A549 (cell line): ENCODE results near the gene SPATA25.

ENCODE experiments used
- CHD4 ChIP-seq: fragments of 200-600 bp; sonication (generic); IDR thresholded peaks from 2 replicates; pipeline ENCODE4 v1.6.1; 2016; ENCODE audit warnings: antibody characterized with exemption, mild to moderate bottlenecking, borderline replicate concordance
- EP300 ChIP-seq, 2 experiments: fragments of >200 bp; sonication (Bioruptor Twin); formaldehyde crosslinking; IDR thresholded peaks; 2 replicates in 1 of 2; 3 replicates in 1 of 2; pipeline ENCODE4 v1.6.1; 2016 to 2017
- JUNB ChIP-seq: fragments of >200 bp; sonication (Bioruptor Twin); formaldehyde crosslinking; IDR thresholded peaks from 2 replicates; pipeline ENCODE4 v1.6.1; 2016
- POLR2A ChIP-seq: IDR thresholded peaks from 2 replicates; pipeline ENCODE4 v1.6.1; 2012; ENCODE audit warnings: mild to moderate bottlenecking, low read length
- TF ChIP-seq, protein P1 (sequence below): fragments of 150-350 bp; IDR thresholded peaks from 2 replicates; pipeline ENCODE4 v1.6.1; 2014; ENCODE audit warnings: low read depth, mild to moderate bottlenecking, low read length

DNA sequence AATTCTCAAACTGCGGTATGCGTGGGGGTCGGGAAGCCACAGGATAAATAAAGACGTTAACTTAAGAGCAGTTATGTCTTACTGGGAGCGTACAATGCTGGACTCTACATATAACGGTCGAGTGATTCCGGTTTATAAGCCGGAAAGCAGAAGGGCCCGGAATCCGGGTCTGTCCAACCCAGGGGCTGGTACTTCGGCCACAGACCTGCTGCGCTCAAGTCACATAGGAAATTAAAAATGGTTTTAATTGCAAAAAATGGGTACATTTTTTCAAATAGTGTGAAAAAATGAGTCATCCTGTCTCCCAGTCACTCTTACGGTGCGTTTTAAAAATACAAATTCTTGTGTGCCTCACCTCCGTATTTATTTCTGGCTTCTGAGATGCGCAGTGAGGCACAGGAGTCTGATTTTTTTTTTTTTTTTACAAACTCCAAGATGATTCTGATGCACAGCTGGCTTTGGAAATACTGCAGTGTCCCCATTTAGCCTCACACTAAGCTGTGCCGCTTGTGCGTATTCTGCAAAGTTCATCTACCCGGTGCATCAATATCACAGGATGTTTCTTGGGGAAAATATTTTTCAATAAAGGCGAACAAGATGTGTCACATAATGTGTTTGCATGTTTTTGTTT, 48.1 kb upstream of the SPATA25 start:
- TF ChIP-seq JUNB (no peak), POLR2A (no peak), EP300 (IDR thresholded peaks at IDR 0.05) (no peak), CHD4 (no peak)
- TF ChIP-seq, protein P1, sequence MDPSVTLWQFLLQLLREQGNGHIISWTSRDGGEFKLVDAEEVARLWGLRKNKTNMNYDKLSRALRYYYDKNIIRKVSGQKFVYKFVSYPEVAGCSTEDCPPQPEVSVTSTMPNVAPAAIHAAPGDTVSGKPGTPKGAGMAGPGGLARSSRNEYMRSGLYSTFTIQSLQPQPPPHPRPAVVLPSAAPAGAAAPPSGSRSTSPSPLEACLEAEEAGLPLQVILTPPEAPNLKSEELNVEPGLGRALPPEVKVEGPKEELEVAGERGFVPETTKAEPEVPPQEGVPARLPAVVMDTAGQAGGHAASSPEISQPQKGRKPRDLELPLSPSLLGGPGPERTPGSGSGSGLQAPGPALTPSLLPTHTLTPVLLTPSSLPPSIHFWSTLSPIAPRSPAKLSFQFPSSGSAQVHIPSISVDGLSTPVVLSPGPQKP, result no peak
